A549 (cell line): ENCODE measurements around the gene TEF. TPM values are rescaled to one million over a fixed set of nuclear protein-coding genes. Genes with fewer than 3 reads are reported as not detected.

Experiments used
- ATAC-seq, 2 experiments: fragments of 200-7000 bp in 1 of 2; fragments of >200 bp in 1 of 2; cut with Nextera tagmentation in 1 of 2; cut with Tn5 transposase in 1 of 2; 3 replicates each; pipeline versions ENCODE4 v1.8.0 to v1.9.1; 2018 to 2020; ENCODE audit warnings: mild to moderate bottlenecking in 1 of 2, moderate library complexity in 1 of 2
- CTCF ChIA-PET: fragments of 300-600 bp; sonication (Branson Sonifier 250); formaldehyde crosslinking; extraction: SDS; loops from one replicate; lab custom pipeline; 2021; ENCODE audit warnings: antibody characterized with exemption, inconsistent platforms; lab: Yijun Ruan, JAX
- POLR2A ChIA-PET: fragments of 350-600 bp; formaldehyde crosslinking; extraction: SDS; loops from one replicate; lab custom pipeline; 2021; ENCODE audit warnings: antibody characterized with exemption, inconsistent platforms; lab: Yijun Ruan, JAX
- DNase-seq, 2 experiments: peaks; one replicate each; pipeline versions ENCODE4 v3.0.0 to v3.0.0-alpha.2; 2011 to 2016; ENCODE audit warnings: low read depth in 1 of 2, low spot score in 1 of 2
- FAIRE-seq: peaks from 2 replicates; lab custom pipeline; 2011; peaks lifted over from hg19 to GRCh38; lab: Jason Lieb, UNC
- H3K27ac ChIP-seq, 2 experiments: fragments of >200 bp; sonication (Bioruptor Twin); formaldehyde crosslinking; 3 replicates each; pipeline ENCODE4 v1.5.1; 2016 to 2017
- H3K4me1 ChIP-seq: fragments of >200 bp; sonication (Bioruptor Twin); formaldehyde crosslinking; 3 replicates; pipeline ENCODE4 v1.6.1; 2016
- H3K4me2 ChIP-seq: fragments of >200 bp; sonication (Bioruptor Twin); formaldehyde crosslinking; 3 replicates; pipeline ENCODE4 v1.6.1; 2016
- H3K4me3 ChIP-seq: fragments of >200 bp; sonication (Bioruptor Twin); formaldehyde crosslinking; 3 replicates; pipeline ENCODE4 v1.5.1; 2016
- H3K9me3 ChIP-seq: fragments of >200 bp; sonication (Bioruptor Twin); formaldehyde crosslinking; 3 replicates; pipeline ENCODE4 v1.6.1; 2016
- BCL3 ChIP-seq: fragments of >200 bp; sonication (Bioruptor Twin); formaldehyde crosslinking; IDR thresholded peaks from 3 replicates; pipeline ENCODE4 v1.6.1; 2016
- BHLHE40 ChIP-seq: IDR thresholded peaks from 2 replicates; pipeline ENCODE4 v1.6.1; 2012; ENCODE audit warnings: low read depth, low read length, inconsistent platforms
- CBX2 ChIP-seq: fragments of 200-600 bp; sonication (generic); IDR thresholded peaks from 2 replicates; pipeline ENCODE4 v1.6.1; 2016; ENCODE audit warnings: low read depth, mild to moderate bottlenecking, borderline replicate concordance
- FOSL2 ChIP-seq, 2 experiments: fragments of 450-650 bp in 1 of 2; fragments of >200 bp in 1 of 2; sonication (Bioruptor Twin) in 1 of 2; formaldehyde crosslinking; IDR thresholded peaks; 2 replicates each; pipeline versions ENCODE4 v1.5.0 to v1.6.1; 2016 to 2020; ENCODE audit warnings: mild to moderate bottlenecking in 1 of 2, moderate library complexity in 1 of 2
- HOXB13 ChIP-seq: fragments of 250-450 bp; sonication (Bioruptor Pico); IDR thresholded peaks from 2 replicates; pipeline ENCODE4 v1.5.0; 2020; ENCODE audit warnings: low read depth, mild to moderate bottlenecking, moderate library complexity
- KDM5A ChIP-seq: fragments of 200-600 bp; sonication (generic); IDR thresholded peaks from 2 replicates; pipeline ENCODE4 v1.6.1; 2016; ENCODE audit warnings: antibody characterized with exemption, mild to moderate bottlenecking
- MAFK ChIP-seq: fragments of 450-650 bp; IDR thresholded peaks from 2 replicates; pipeline ENCODE4 v1.6.1; 2014; ENCODE audit not compliant: partially characterized antibody
- MAZ ChIP-seq: fragments of 150-350 bp; IDR thresholded peaks from 2 replicates; pipeline ENCODE4 v1.6.1; 2014; ENCODE audit warnings: antibody characterized with exemption, low read depth, low read length, borderline replicate concordance
- NR3C1 ChIP-seq: fragments of >200 bp; sonication (Bioruptor Twin); formaldehyde crosslinking; IDR thresholded peaks from 3 replicates; pipeline ENCODE4 v1.6.1; 2017
- PBX3 ChIP-seq: IDR thresholded peaks from 2 replicates; pipeline ENCODE4 v1.6.1; 2012
- PHF8 ChIP-seq: fragments of 200-600 bp; sonication (generic); IDR thresholded peaks from 2 replicates; pipeline ENCODE4 v1.6.1; 2016; ENCODE audit warnings: low read depth, mild to moderate bottlenecking, antibody characterized with exemption, moderate library complexity, borderline replicate concordance
- POLR2AphosphoS2 ChIP-seq: conservative IDR thresholded peaks from 2 replicates; pipeline ENCODE4 v1.6.1; 2012; ENCODE audit warnings: low read length, improper control_type of control experiment, inconsistent platforms
- RAD21 ChIP-seq, 2 experiments: fragments of >200 bp in 1 of 2; sonication (Bioruptor Twin) in 1 of 2; formaldehyde crosslinking in 1 of 2; IDR thresholded peaks in 1 of 2; conservative IDR thresholded peaks in 1 of 2; 2 replicates in 1 of 2; 3 replicates in 1 of 2; pipeline ENCODE4 v1.6.1; 2012 to 2018; ENCODE audit warnings: inconsistent platforms in 1 of 2
- RARB ChIP-seq: fragments of 250-450 bp; sonication (Bioruptor Pico); IDR thresholded peaks from 2 replicates; pipeline ENCODE4 v1.8.0; 2021; ENCODE audit warnings: mild to moderate bottlenecking, moderate library complexity
- RCOR1 ChIP-seq: fragments of 150-350 bp; IDR thresholded peaks from 2 replicates; pipeline ENCODE4 v1.6.1; 2014; ENCODE audit warnings: antibody characterized with exemption, low read length, low read depth
- REST ChIP-seq: fragments of 200-600 bp; sonication (generic); IDR thresholded peaks from 2 replicates; pipeline ENCODE4 v1.6.1; 2016; ENCODE audit warnings: antibody characterized with exemption, mild to moderate bottlenecking, moderate library complexity
- USF2 ChIP-seq: fragments of 450-650 bp; IDR thresholded peaks from 2 replicates; pipeline ENCODE4 v1.6.1; 2014; ENCODE audit warnings: antibody characterized with exemption
- ZNF302 ChIP-seq: fragments of 250-450 bp; sonication (Bioruptor Pico); IDR thresholded peaks from 2 replicates; pipeline ENCODE4 v1.9.0; 2021; ENCODE audit warnings: inconsistent platforms, mild to moderate bottlenecking, moderate library complexity
- WGBS: methylation state at CpG from one replicate; pipeline ENCODE4 v1.1.6; 2017; ENCODE audit errors: missing lambda C conversion rate; 5-methylcytosine and 5-hydroxymethylcytosine counted together
- polyA plus RNA-seq, 4 experiments: library from polyadenylated mRNA; depleted of rRNA in 3 of 4; stranded (reverse); fragments of >200 nt; fragmentation: RNase III in 1 of 4; extraction: RNeasy Plus Mini Kit Qiagen cat#74134 plus additional on column Dnase treatment in 1 of 4; gene quantifications; 2 replicates in 3 of 4; 3 replicates in 1 of 4; pipeline ENCODE4 v1.2.3, GENCODE V29; 2011 to 2017
- TF ChIP-seq, protein P1 (sequence below): fragments of 150-350 bp; IDR thresholded peaks from 2 replicates; pipeline ENCODE4 v1.6.1; 2014; ENCODE audit warnings: low read depth, mild to moderate bottlenecking, low read length
- TF ChIP-seq, protein P2 (sequence below): IDR thresholded peaks from 2 replicates; pipeline ENCODE4 v1.6.1; 2012; ENCODE audit warnings: low read depth, borderline replicate concordance

Gene TEF
- polyA plus RNA-seq, 2 of the 4 experiments (the other 2 are of a cell fraction), result 1.4 to 2.8 TPM

DNA sequence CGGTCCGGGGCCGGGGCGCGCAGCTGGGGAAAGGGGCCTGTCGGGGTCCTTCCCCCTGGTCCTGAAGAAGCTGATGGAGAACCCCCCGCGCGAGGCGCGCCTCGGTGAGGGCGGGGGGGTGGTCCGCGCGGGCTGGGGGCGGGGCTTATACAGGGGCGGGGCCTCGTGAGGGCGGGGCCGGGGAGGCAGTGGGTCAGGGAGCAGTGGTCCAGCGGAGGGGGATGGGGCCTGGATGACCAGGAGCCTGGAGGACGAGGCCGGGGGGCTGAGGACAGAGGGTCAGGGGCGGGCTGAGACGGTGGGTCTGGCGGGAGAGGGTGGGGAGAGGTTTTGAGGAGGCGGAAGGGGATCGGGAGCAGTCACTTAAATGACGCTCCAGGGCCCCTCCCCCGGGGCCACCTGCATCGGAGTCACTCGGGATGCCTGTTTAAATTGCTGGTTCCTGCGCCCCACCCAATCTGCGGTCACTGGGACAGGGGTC lies 396 bp downstream of the TEF start:
- Histone ChIP-seq H3K4me2 (peak overlapping the region; percentile 95), H3K4me1 (peaks cover 13% of the 10 kb centered on the region; the same call in 2 of the 3 replicates), H3K4me3 (peak overlapping the region; percentile 99), H3K27ac (peak overlapping the region; percentile 96 to 98), H3K9me3 (no peaks in the 10 kb centered on the region)
- peak; percentile 29 to 53 for DNase-seq
- ChIA-PET CTCF (interaction anchor here (0.9 to 2.8 kb wide), 3 partner anchors 21 to 145 kb away, joined by 3 to 12 read pairs (median 5); no protein-coding TSS in a partner anchor), POLR2A (interaction anchor here (0.7 to 2.6 kb wide), 5 partner anchors 21 to 431 kb away, joined by 3 to 27 read pairs (median 5); partner anchors contain the start of genes RBX1, TOB2 and ZC3H7B)
- no CpG with 5 or more reads among the region's 35 CpGs for WGBS
- FAIRE-seq, result no peak
- peak; percentile 53 to 57 for ATAC-seq
- TF ChIP-seq REST (no peak), KDM5A (no peak), ZNF302 (CRISPR knock-in tag) (no peak), PHF8 (0 out of 2 replicates have a peak, but pooled peaks have one; percentile 18)
- TF ChIP-seq, protein P1, sequence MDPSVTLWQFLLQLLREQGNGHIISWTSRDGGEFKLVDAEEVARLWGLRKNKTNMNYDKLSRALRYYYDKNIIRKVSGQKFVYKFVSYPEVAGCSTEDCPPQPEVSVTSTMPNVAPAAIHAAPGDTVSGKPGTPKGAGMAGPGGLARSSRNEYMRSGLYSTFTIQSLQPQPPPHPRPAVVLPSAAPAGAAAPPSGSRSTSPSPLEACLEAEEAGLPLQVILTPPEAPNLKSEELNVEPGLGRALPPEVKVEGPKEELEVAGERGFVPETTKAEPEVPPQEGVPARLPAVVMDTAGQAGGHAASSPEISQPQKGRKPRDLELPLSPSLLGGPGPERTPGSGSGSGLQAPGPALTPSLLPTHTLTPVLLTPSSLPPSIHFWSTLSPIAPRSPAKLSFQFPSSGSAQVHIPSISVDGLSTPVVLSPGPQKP, result no peak
- TF ChIP-seq, protein P2, sequence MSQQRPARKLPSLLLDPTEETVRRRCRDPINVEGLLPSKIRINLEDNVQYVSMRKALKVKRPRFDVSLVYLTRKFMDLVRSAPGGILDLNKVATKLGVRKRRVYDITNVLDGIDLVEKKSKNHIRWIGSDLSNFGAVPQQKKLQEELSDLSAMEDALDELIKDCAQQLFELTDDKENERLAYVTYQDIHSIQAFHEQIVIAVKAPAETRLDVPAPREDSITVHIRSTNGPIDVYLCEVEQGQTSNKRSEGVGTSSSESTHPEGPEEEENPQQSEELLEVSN, result no peak

DNA sequence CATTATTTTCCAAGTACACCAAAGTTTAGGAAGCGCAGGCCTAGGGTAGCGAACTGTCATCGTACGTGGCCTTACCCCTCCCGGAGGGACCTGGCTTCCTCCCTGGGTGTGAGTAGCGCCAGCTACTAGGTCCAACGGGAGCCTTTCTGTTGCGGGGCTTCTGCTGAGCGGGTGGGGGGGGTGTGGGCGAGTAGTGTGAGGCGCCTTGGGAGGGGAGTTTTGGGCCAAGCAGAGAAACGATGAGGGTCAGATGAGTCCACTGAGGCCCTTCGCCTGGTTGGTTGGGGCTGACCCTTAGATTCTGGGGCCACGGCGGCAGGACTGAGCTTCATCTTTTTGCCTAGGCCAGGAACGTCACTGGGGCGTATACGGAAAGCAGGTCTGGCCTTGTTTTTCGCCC lies 868 bp downstream of the TEF start:
- Histone ChIP-seq H3K9me3 (no peaks in the 10 kb centered on the region), H3K4me2 (peak overlapping the region; percentile 95), H3K4me3 (peak overlapping the region; percentile 99), H3K27ac (peak overlapping the region in 1 of 2 experiments; percentile 96; a peak in 4 of 6 replicates), H3K4me1 (peaks cover 13% of the 10 kb centered on the region; the same call in 2 of the 3 replicates)
- ChIA-PET CTCF (interaction anchor here (2.0 to 2.8 kb wide), 2 partner anchors 21 to 135 kb away, joined by 5 to 12 read pairs; no protein-coding TSS in a partner anchor), POLR2A (interaction anchor here (2.5 to 2.6 kb wide), 2 partner anchors 20 to 63 kb away, joined by 20 to 27 read pairs; partner anchors contain the start of gene TOB2)
- ATAC-seq, result no peak
- no peak for DNase-seq
- WGBS, result 91% methylated on average over 9 of the region's 19 CpGs
- no peak for FAIRE-seq
- TF ChIP-seq RARB (CRISPR knock-in tag) (no peak), CBX2 (no peak), BHLHE40 (no peak), REST (no peak), RCOR1 (no peak), POLR2AphosphoS2 (no peak), USF2 (no peak), PHF8 (no peak), MAFK (no peak), FOSL2 (IDR thresholded peaks at IDR 0.05) (no peak), FOSL2 (CRISPR knock-in tag; IDR thresholded peaks at IDR 0.05) (no peak), NR3C1 (no peak), KDM5A (no peak), PBX3 (no peak), HOXB13 (CRISPR knock-in tag) (no peak), BCL3 (no peak), RAD21 (conservative IDR thresholded peaks at IDR 0.05 in 1 of 2, IDR thresholded peaks at IDR 0.05 in 1 of 2) (no peak), MAZ (no peak)
